DMS114 treated with DMSO at 0.1 percent for 48 hours (cell line): ENCODE measurements around the gene SUCNR1.
"Not testable (repeated sequence)": the region's sequence is repeated elsewhere in the genome, so short reads cannot be mapped to it uniquely, and the experiment has no call there.

Experiments
- DNase-seq: peaks from one replicate; lab custom pipeline; 2025; ENCODE audit not compliant: unreplicated experiment; lab: John Stamatoyannopoulos, UW

SUCNR1 gene

DNA sequence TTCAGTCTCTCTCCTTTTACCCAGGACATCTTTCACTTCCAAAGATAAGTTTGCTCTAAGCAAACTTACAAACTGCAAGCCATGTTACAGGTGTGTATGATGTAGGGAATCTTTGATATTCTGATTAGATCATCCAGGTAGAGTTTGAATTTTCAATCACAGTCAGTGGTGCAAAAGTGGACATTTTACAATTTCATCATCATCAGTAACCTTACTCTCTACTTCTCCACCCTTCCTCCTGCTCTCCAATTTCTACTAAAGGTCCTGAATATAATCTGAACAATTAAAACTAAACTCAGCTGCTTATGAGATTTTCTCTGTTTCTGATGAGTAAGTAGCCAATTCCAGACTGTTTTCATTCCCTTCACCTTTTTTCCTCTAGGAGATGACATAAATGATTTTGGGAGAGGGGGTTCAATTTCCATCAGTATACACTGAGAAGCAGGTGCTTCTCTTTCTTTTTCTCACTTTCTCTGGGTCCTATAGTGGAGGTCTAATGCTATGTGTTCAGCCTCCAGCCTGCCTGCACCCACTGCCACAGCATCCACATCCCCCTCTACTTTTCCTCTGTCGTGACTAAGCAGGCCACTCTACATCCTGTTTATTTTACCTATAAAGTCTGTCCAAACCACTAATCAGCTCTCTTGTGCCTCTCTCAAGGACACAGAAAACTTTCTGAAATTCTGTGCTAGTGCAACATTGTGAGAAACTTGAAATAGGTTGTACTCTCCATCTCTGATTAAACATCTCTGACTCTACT lies 27.6 kb downstream of the SUCNR1 start:
- DNase-seq, result no peak

DNA sequence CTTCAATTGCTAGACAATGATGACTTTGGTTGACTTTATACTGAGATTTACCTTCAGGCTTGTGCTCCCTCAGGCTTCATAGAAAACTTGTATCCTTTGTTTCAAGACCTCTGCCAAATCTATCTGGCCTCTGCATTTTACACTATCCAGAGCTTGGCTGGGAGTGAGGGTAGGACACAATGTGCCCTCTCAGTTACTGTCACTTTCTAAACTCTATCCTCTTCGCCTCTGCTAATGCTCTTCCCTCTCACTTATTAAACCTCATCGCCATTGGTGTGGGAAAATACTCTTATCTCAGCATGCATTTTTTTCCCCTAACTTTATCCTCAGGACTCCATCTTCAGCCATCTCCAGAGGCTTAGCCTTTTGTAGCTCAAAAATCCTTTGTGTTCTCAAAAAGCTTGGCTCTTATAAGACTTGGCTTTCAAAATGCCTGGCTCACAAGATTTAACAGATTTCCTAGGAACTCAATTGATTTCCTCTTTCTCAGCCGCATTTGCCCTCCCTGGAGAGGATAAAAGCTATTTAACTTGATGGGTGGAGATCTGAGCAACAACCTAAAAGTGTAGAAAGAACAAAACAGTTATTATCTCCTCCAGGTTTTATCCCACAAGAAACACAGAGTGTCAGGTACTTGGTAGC lies 28.3 kb downstream of the SUCNR1 start:
- DNase-seq, result no peak

DNA sequence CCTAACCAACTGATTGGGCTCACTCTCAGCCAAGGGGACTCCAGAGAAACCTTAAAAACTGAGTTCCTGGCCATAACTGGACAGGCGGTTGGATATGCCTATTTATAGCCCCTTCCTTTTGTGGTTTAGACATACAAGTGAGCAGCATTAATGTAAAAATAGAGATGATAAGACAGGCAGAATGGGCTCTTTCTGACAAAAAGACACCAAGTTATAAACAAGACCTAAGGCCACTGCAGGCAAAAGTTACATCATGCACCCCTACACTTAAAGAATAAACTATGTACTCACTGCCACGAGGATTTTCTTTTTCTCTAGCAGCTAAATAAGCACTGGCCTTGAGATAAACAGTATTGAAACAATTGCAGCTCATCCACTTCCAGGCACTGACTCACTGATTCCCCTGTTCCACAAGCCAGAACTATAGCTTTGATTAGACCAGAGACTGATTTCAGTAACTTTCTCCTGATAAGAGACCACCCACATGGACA lies 30.1 kb downstream of the SUCNR1 start:
- no peak for DNase-seq

DNA sequence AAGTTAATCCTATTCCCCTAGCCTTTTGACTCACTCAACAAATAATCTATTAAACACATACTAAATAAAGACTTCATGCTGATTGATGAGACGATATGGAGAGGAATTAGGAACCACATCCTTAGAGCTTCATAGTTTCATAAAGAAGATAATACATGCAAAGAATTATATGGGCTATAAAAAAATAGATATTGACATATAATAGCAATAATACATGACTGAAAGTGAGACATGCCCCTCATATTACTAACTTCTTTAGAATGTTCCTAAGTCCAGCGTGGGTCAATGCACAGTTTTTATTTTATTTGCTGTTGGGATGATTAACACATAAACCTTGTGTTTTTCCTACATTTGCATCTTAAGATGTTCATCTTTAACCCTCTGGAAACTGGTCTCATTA lies 32.2 kb downstream of the SUCNR1 start:
- DNase-seq, result no peak

DNA sequence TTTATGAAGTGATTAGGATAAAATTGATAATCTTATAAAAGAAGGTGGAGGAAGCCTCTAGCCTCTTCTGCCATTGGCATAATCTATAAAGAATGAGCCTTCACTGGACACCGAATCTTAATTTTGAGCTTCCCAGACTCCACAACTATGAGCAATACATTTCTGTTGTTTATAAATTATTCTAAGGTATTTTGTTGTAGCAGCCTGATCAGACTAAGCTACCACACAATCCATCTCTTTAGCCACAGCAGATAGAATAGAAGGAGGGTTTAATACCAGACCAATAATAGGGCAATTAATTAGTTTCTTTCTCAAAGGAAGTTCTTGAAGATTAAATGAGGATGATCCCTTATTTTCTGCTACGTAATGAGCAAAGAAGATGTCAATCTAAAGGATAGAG lies 33.3 kb downstream of the SUCNR1 start:
- no peak for DNase-seq

DNA sequence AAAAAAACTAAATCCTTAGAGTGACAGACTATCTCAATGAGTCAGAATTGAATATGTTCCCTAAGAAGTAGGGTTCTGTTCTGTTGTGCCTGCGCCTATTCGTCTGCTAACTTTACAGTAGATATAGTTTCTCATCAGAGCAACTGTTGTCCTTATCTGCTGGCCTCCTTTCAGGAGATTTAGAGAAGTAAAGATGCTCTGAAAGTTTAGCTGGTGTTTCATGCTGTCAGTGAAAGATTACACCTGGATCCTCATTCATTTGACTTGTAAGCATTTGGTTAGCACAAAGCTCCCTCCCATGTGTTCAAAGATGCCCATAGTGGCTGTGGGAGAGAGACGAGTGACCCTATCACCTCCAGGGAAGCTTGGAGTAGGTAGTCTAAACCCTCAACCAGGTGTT lies 35.0 kb downstream of the SUCNR1 start:
- DNase-seq, result no peak

DNA sequence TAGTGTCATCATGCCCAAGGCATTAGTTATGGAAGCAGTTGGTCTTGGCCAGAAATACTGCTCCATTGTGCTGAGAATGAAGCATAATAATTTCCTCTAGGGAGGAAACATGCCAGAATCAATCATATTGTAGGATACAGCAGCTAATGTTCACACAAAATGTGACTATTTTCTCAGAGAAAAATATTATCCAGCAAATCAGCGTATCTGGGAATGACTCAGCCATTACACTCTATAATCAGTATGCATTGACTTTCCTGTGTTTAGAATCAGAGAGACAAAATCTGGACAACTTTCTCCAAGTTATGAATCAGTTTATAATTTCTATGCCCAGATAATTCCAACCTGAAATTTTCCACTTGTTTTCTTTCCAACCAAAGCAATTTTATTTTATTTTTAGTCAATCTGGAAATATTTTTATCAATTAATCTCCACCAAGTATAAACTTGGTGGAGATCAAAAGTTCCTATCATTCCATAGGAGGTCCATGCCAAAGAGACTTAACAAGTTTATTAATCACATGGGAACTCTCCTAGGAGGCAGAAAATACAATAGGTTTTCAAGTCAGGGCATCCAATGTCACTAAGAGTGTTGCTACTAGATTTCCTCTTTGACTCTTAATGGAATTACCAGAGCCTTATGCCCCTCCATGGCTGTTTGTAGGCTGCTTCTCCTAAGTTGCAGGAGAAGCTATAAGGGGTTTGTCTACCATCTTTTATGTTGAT lies 36.4 kb downstream of the SUCNR1 start:
- DNase-seq, result no peak

DNA sequence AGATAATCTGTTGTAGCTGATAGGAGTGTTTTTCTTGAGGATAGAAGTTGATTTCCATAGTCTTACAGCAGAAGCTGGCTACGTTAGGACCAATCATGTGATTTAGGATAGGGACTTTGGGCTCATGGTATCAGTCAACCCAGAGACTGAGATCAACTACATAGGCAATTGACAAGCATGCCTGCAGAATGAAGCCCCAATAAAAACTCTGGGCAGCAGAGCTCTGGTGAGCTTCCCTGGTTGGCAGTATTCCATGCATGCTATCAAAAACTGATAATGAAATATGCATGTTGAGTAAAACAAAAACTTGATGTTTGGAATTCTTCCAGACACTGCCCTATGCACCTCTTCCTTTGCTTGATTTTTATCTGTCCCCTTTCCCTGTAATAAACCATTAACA lies 38.0 kb downstream of the SUCNR1 start:
- DNase-seq, result no peak

DNA sequence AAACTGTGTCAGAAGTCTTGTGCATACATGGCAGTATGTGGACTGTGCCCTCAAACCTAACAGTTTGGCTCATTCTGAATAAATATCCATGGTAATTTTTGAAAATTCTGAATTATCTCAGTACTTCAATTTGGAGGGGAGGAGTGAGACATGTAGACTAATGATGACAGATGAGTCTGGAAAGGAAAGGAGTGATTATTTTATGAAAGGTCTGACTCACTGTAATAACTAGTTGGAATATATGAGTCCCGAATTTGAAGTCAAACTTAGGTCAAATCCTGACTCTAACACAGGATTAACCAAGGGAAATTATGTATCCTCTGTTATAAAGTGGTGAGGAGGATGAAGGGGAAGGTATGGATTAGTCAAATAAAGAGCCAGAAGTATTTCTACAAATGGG lies 38.6 kb downstream of the SUCNR1 start:
- no peak for DNase-seq

DNA sequence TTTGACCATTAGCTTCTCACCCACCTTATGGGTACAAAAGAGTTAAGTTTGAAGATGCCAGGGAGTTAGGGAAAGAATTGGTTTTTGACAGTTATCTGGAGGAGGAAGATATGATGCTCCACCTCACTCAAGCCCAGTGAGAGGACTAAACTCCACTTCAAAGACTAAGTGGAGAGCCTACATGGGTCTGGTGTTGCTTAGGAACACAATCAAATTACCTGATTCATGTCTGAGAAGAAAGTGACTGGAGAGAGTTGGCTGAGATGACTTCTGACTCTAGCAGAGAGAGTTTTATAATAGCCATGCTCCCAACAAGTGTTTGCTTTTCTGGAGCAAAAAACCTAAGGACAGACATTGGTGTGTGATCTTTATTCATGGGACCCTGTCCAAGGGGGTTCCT lies 43.3 kb downstream of the SUCNR1 start:
- no peak for DNase-seq

DNA sequence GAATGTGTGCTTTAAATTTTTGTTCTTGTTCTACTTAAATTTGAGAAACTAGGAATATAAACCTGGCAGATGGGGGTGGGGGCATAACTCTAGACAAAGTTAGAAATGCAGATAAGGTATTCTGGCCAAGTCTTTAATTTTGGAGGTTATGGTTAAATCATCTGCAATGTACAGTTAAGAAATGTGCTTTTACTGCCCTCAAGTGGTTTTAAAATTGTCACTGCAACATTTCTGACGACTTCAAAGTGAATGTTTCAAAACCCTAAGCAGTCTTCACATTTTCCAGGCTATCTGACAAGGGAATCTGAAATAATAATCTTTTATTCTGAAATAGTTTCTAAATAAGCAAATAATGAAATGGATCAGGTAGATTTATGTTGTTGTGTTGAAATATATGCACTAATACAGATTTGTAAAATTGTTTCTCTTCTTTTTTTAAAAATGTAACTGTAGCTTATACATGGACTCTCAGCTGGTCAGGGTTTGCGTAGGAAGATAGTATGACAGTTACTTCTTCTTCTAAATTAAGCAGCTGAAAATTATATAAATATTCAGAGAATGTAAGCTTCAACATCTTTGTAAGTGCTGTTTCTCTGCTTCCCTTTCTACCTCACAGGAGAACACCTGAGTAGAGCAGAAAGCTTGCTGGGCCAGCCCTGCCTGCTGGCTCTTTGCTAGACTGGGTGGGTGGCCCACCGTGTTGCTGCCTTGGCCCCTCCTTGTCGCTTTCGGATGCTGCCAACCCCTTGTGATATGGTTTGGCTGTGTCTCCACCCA lies 45.0 kb downstream of the SUCNR1 start:
- peak; percentile 33 for DNase-seq

DNA sequence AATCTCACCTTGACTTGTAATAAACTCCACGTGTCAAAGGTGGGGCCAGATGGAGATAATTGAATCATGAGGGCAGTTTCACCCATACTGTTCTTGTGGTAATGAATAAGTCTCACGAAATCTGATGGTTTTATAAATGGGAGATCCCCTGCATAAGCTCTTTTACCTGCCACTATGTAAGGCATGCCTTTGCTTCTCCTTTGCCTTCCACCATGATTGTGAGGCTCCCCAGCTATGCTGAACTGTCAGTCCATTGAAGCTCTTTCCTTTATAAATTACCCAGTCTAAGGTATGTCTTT lies 45.5 kb downstream of the SUCNR1 start:
- DNase-seq, result no peak

DNA sequence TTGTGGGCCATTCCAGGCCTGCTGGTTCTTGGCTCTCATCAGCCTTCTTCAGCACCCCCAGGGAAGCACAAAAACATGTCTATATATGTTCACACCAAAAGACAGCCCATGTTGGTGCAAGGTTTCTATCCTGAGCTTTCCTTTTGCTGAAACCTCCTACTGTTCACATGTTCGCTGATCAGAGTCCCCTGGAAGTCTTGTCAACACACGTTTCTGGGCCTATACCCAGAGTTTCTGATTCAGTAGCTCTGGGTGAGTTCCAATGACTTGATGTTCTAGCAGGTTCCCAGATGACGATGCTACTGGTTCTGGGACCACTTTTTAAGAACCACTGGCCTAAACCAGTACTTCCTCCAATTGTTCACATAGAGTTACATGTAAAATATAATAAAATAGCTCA lies 46.0 kb downstream of the SUCNR1 start:
- DNase-seq, result no peak

DNA sequence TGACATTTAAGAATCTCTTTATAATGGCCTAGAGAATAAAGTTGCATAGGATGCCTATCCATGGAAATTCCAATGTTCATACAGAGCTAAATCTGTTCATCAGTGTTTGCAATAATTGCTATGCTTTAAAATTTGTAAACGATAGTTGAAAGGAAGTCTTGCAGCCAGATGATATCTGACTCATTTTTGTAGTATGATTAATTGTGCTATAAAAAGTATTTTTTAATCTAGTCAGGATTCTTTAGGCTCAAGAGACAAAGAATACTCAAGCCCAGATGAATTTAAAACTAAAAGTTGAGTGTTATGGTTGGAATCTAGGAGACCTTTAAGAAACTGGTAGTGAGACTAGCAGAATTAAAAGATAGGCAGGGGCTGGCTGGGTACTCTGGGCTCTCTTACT lies 50.5 kb downstream of the SUCNR1 start:
- DNase-seq, result no peak

DNA sequence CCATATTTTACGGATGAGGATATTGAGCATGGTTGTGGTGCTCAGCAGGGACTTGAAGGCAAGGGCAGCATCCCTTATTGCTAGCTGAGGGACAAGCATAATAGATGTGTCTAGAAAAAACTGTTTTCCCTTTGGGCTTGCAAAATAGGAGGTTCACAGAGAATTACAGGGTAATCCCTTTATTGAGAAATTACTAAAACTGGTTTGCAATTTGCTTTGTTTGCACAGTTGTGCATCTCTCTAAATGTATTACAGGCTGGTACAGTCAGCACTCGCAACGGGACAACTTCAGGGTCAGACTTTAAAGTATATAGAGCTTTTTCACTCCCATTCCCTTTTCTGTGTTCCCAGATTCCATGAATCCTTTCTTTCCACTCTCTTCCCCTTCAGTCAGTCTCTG lies 51.3 kb downstream of the SUCNR1 start:
- no peak for DNase-seq

DNA sequence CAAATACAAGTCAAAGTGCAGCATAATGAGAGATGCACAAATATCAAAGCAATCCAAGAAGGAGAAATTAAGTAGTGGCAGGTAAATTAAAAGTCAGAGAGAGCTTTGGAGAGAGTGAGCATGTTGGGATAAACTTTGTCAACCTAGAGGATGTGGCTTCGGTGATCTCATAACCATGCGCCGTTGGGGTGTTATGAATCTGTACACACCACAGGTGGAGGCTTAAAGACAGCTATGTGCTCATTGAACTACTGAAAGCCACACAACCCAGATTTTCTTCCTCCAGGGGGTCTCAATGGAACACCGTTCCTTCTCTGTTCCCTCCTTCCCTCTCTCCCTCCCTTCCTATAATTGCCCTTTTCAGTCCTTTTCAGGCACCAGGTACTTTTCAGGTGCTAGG lies 52.0 kb downstream of the SUCNR1 start:
- no peak for DNase-seq

DNA sequence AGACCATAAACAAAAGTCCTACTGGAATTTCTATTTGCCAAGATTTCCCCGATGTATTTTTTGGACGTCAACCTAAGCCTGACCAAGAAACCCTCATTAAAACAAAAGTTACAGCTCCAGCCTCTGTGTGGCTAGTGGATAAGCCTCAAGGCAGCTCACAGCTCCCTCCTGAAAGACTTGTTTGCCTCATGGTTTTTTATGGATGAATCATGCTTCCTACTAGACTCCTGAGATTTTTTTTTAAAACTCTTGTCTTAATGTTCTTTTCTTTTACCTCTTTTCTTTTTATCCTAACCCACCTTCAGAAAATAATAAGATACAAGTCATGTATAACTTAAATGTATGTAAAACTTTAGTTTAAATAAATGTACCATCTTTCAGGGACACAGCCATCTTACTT lies 52.4 kb downstream of the SUCNR1 start:
- DNase-seq, result no peak

DNA sequence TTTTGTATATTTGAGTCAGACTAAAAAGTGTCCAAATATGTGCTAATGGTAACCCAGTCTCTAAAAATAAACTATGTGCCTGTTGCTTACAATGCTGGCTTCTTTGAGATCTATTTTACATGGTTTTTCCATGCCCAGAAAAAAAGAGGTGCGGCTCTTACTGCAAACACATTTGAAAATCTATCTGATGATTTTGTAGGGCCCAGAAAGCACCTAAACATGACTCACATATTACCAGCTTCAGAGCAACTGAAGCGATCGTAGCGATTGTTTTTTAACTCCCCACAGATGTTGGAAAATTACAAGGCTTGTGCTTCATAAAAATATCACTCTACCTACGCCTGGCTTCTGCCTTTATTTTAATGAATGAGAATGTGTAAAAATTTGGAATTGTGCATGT lies 53.5 kb downstream of the SUCNR1 start:
- DNase-seq, result no peak

DNA sequence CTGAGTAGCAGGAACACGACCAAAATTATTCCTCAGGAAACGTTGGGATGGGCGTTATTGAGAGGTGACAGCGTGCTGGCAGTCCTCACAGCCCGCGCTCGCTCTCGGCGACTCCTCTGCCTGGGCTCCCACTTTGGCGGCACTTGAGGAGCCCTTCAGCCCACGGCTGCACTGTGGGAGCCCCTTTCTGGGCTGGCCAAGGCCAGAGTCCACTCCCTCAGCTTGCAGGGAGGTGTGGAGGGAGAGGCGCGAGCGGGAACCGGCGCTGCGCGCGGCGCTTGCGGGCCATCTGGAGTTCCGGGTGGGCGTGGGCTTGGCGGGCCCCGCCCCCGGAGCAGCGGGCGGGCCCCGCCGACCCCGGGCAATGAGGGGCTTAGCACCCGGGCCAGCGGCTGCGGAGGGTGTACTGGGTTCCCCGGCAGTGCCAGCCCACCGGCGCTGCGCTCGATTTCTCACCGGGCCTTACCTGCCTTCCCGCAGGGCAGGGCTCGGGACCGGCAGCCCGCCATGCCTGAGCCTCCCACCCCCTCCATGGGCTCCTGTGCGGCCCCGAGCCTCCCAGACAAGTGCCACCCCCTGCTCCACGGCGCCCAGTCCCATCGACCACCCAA lies 54.6 kb downstream of the SUCNR1 start:
- not testable (repeated sequence) for DNase-seq

DNA sequence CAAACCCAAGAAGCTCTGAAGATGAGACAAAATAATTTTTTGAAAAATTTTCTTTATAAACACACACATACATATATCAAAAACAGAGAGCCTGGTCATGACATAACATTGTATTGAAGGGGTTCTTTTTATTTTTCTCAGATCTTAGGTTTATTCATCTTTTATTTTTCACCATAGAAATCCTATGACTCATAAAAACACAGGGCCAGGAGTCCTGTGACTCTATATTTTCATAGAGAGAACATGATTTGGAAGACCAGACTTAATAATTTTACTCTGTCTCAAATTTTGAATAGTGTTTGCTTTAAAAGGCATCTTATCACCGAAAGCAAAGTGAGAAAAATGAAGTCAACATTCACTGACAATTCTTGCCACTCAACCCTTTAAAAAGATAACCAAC lies 57.7 kb downstream of the SUCNR1 start:
- no peak for DNase-seq

DNA sequence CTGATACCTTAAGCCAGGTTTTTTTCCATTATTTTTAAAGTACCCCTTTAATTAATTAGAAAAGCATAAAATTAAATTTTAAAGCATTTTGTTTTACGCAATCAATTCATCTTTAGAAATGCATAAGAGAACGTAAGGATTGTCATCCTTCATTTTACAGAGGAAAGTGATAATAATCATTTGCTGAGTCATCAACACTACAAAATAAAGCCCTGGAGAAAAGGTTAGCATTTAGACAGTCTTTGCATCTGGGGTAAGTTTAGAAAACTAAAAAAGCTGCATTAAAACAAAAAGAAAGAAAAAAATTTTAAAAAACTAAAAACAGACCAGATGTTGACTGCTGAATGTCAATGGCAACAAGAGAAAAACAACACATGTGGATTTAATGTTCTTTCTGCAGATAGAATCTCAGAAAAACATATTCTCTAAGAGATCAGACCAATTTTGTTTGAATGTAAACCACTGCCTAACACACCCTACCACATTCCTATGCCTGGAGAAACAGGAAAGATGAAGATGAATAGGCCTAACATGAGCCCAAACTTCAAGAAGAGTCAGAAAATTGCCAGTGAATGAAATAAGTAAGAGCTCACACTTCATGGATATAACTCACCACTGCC lies 59.9 kb downstream of the SUCNR1 start:
- DNase-seq, result no peak
